ENCODE measurements around the gene GATB. TPM values are rescaled to one million over a fixed set of nuclear protein-coding genes. Genes with fewer than 3 reads are reported as not detected.

GATB gene
- total and polyA plus RNA-seq, 11 donors = 32.8 to 182 (median 83.4) TPM

DNA sequence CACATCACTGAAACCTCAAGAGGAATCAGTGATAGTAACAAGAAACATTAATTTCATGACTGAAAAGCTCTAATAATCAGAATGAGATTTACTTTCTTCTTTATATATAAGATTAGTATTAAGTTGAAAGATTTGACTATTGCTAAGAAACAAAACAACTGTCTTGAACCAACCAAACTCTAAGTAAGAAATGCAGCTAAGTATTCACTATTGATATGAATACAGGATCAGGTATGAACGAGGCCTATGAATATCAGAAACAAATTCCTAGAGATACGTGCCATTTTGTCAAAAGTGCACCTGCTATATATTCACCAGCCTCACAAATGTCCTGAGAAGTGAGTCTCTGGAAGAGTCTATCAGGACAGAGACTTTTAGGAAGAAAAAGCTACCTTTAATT, 32.1 kb downstream of the GATB start:
- H3K4me3 ChIP-seq = no peak overlapping the region
- ATAC-seq (no peak), DNase-seq (no peak)
- WGBS, 4 donors = 88 to 95% (median 91%) methylated on average over 2 of the region's 2 CpGs
- H3K4me1 ChIP-seq = peaks cover 0 to 6% (median 0%) of the 10 kb centered on the region in 12 donors
- no peaks in the 10 kb centered on the region for H3K36me3 ChIP-seq
- H3K27ac ChIP-seq = no peak overlapping the region
- no peaks in the 10 kb centered on the region for H3K9me3 ChIP-seq
- TF ChIP-seq, protein P1, sequence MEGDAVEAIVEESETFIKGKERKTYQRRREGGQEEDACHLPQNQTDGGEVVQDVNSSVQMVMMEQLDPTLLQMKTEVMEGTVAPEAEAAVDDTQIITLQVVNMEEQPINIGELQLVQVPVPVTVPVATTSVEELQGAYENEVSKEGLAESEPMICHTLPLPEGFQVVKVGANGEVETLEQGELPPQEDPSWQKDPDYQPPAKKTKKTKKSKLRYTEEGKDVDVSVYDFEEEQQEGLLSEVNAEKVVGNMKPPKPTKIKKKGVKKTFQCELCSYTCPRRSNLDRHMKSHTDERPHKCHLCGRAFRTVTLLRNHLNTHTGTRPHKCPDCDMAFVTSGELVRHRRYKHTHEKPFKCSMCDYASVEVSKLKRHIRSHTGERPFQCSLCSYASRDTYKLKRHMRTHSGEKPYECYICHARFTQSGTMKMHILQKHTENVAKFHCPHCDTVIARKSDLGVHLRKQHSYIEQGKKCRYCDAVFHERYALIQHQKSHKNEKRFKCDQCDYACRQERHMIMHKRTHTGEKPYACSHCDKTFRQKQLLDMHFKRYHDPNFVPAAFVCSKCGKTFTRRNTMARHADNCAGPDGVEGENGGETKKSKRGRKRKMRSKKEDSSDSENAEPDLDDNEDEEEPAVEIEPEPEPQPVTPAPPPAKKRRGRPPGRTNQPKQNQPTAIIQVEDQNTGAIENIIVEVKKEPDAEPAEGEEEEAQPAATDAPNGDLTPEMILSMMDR (IDR thresholded peaks at IDR 0.05) = no peak
- TF ChIP-seq POLR2A (IDR thresholded peaks at IDR 0.05) = no peak
- no peaks in the 10 kb centered on the region for H3K27me3 ChIP-seq
- intact Hi-C loops (cut with DNase I) = no loop called here

DNA sequence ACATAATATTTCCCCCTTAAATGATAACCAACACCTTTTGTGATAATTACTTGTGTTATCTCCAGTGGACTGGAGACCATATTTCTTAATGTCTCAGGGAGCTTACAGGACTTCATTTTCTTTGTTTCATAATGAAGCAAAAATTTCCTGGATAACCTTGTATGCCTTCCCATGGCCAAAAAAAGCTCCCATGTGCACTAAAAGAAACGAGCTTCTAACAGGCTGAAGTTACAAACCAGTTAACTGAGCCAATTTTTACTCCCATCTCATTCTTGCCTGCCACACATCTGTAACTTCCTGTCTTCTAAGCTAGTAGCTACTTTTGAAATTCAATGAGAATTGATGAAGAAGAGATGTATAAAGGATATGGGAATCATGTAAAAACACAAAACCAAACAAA, 32.8 kb downstream of the GATB start:
- H3K9me3 ChIP-seq = no peaks in the 10 kb centered on the region
- whole genome bisulfite sequencing, 4 donors = 22 to 64% (median 36%) methylated on average over 1 of the region's 1 CpG
- H3K4me3 ChIP-seq = no peak overlapping the region
- ATAC-seq (no peak), DNase-seq (no peak)
- H3K27ac ChIP-seq = no peak overlapping the region
- H3K4me1 ChIP-seq = peaks cover 0 to 6% (median 0%) of the 10 kb centered on the region in 12 donors
- no peaks in the 10 kb centered on the region for H3K36me3 ChIP-seq
- TF ChIP-seq, protein P1 (IDR thresholded peaks at IDR 0.05) = no peak
- no peak for TF ChIP-seq POLR2A (IDR thresholded peaks at IDR 0.05)
- intact Hi-C loops (cut with DNase I) = no loop called here
- no peaks in the 10 kb centered on the region for H3K27me3 ChIP-seq

DNA sequence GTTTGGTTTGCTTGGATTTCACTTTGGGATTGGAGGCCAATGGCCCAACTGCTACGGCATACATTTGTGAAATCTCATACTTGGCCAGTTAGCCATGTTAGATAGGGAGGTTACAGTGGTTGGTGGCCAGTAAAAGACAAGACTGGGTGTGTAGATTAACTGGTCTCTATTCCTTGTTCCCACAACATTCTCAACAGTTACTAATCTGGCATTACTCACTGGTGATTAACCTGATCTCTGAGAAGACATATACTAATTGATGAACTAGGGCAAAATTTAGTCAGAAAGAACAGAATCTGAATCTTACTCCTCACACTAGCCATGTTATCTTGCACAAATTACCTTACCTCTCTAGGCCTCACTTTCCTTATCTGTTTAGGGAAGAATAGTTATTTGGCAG, 33.4 kb downstream of the GATB start:
- DNase-seq (no peak), ATAC-seq (no peak)
- H3K27me3 ChIP-seq = no peaks in the 10 kb centered on the region
- no peak overlapping the region for H3K4me3 ChIP-seq
- H3K27ac ChIP-seq = no peak overlapping the region
- TF ChIP-seq, protein P1 (IDR thresholded peaks at IDR 0.05) = no peak
- no peak for TF ChIP-seq POLR2A (IDR thresholded peaks at IDR 0.05)
- peaks cover 0 to 6% (median 0%) of the 10 kb centered on the region in 12 donors for H3K4me1 ChIP-seq
- peaks cover 0 to 4% (median 0%) of the 10 kb centered on the region in 9 donors for H3K36me3 ChIP-seq
- WGBS, 4 donors = 87 to 96% (median 94%) methylated on average over 1 of the region's 1 CpG
- intact Hi-C loops (cut with DNase I) = no loop called here
- H3K9me3 ChIP-seq = no peaks in the 10 kb centered on the region

DNA sequence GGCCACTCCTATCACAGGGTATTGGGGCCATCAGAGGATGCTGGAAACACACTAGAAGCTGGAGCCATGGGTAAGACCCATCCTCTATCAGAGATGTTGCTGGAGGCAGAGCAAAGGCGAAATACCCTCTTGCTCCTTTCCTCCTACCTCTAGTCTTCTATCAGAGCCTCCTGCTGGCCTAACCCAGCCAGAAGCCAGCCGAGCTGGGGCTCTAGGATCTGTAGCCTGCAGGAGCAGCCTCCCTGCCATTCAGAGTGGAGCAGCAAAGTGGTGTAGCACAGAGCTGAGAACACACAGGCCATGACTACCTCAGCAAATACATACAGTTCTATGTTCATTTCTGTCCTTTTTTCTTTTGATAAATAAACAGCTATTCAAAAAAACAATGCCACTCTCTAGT, 35.7 kb downstream of the GATB start:
- Histone ChIP-seq H3K4me3 (no peak overlapping the region), H3K4me1 (peaks cover 0 to 5% (median 0%) of the 10 kb centered on the region in 12 donors), H3K36me3 (peaks cover 0 to 9% (median 0%) of the 10 kb centered on the region in 9 donors), H3K27ac (no peak overlapping the region), H3K27me3 (no peaks in the 10 kb centered on the region), H3K9me3 (no peaks in the 10 kb centered on the region)
- intact Hi-C loops (cut with DNase I) = no loop called here
- no peak for DNase-seq
- TF ChIP-seq, protein P1 (IDR thresholded peaks at IDR 0.05) = no peak
- no peak for TF ChIP-seq POLR2A (IDR thresholded peaks at IDR 0.05)
- WGBS, 4 donors = 85 to 93% (median 90%) methylated on average over 2 of the region's 2 CpGs
- no peak for ATAC-seq

Measured in heart left ventricle (tissue), 16 donors.